ENCODE data around the gene TMEM256.

DNA sequence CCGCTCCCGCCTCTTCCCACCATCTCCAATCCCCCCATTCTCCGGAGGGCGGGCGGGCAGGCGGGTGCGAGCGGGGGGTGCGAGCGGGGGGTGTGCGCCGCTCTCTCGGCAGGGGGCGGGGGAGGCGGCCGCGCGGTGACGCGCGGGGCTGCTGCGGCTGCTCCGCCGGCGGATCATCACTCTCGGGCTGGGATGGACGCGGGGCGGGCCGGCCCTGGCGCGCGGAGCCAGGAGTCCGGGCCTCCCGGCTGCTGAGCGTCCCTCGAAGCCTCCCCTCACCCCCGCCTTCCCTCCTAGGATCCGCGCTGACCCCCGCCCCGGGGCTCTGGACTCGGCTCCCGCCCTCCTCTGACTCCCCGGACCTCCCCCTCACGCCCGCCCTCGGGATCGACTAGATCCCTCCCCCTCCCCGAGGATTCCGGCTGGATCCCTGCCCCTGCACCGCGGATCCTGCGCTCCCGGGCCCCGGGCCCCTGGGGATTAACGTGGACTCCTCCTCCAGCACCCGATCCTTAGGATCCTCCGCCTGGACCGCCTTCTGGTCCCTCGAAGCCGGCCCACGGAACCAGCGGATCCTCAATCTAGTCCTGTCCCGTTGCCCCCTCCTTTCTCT is 946 bp upstream of the TMEM256 start:
- TF ChIP-seq POLR2A (IDR thresholded peaks at IDR 0.05; ENCODE audit: low read depth) (peak; percentile 18), POLR2AphosphoS5 (IDR thresholded peaks at IDR 0.05) (peak in 1 of 2 donors; percentile 84), EP300 (IDR thresholded peaks at IDR 0.05) (no peak)
- TF ChIP-seq, protein P1, sequence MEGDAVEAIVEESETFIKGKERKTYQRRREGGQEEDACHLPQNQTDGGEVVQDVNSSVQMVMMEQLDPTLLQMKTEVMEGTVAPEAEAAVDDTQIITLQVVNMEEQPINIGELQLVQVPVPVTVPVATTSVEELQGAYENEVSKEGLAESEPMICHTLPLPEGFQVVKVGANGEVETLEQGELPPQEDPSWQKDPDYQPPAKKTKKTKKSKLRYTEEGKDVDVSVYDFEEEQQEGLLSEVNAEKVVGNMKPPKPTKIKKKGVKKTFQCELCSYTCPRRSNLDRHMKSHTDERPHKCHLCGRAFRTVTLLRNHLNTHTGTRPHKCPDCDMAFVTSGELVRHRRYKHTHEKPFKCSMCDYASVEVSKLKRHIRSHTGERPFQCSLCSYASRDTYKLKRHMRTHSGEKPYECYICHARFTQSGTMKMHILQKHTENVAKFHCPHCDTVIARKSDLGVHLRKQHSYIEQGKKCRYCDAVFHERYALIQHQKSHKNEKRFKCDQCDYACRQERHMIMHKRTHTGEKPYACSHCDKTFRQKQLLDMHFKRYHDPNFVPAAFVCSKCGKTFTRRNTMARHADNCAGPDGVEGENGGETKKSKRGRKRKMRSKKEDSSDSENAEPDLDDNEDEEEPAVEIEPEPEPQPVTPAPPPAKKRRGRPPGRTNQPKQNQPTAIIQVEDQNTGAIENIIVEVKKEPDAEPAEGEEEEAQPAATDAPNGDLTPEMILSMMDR (IDR thresholded peaks at IDR 0.05): peak in 1 of 3 experiments; percentile 9
